K562 (cell line): Measurements from ENCODE around the gene SLC45A3. TPM values are rescaled to one million over a fixed set of nuclear protein-coding genes. Genes with fewer than 3 reads are reported as not detected.

Experiments used
- ATAC-seq: fragments of 200-7000 bp; cut with Tn5 transposase; 3 replicates; pipeline ENCODE4 v1.9.1; 2020; ENCODE audit warnings: moderate library complexity
- BruUV-seq: library from RNA; stranded (reverse); fragments of 400-500 nt; replicated peaks from 2 replicates; lab custom pipeline; 2021; lab: Mats Ljungman, UMichigan
- CTCF ChIA-PET: fragments of 300-600 bp; formaldehyde crosslinking; extraction: SDS; loops from one replicate; lab custom pipeline; 2021; ENCODE audit warnings: low intra/inter-chr PET ratio; lab: Yijun Ruan, JAX
- POLR2A ChIA-PET: fragments of 300-600, 350-650 bp; sonication (Branson Sonifier 250); formaldehyde crosslinking; extraction: SDS; loops from one replicate; lab custom pipeline; 2021; ENCODE audit warnings: antibody characterized with exemption, inconsistent platforms; lab: Yijun Ruan, JAX
- DNase-seq, 4 experiments: peaks; one replicate each; pipeline versions ENCODE4 v3.0.0 to v3.0.0-alpha.2; 2011 to 2018; ENCODE audit warnings: low spot score in 3 of 4, mixed read lengths in 3 of 4; ENCODE audit errors: extremely low read depth in 1 of 4
- FAIRE-seq: peaks from 2 replicates; lab custom pipeline; 2011; peaks lifted over from hg19 to GRCh38; lab: Jason Lieb, UNC
- H2AFZ ChIP-seq: 2 replicates; pipeline ENCODE4 v1.6.0; 2011; ENCODE audit warnings: low read depth, low read length, control low read depth, inconsistent platforms
- H3K27ac ChIP-seq: fragments of 200-600 bp; 3 replicates; pipeline ENCODE4 v1.8.0; 2011; ENCODE audit warnings: low read depth, mild to moderate bottlenecking, control low read depth, inconsistent platforms, low read length, moderate library complexity, mixed read lengths; ENCODE audit errors: extremely low read depth
- H3K27me3 ChIP-seq, 2 experiments: fragments of 300-600 bp in 1 of 2; 2 replicates in 1 of 2; 3 replicates in 1 of 2; pipeline versions ENCODE4 v1.6.0 to v1.8.0; 2011; ENCODE audit warnings: inconsistent platforms in 2 of 2, low read length in 2 of 2, mild to moderate bottlenecking in 1 of 2, mixed read lengths in 1 of 2, moderate library complexity in 1 of 2; ENCODE audit not compliant: control insufficient read depth in 2 of 2, insufficient read depth in 2 of 2
- H3K36me3 ChIP-seq: fragments of 300-600 bp; 3 replicates; pipeline ENCODE4 v1.8.0; 2011; ENCODE audit warnings: mild to moderate bottlenecking, low read length, inconsistent platforms; ENCODE audit not compliant: control insufficient read depth, insufficient read depth
- H3K4me1 ChIP-seq, 2 experiments: fragments of 200-600 bp in 1 of 2; replicated peaks in 1 of 2; 2 replicates in 1 of 2; 3 replicates in 1 of 2; pipeline versions ENCODE4 v1.5.1 to v1.8.0; 2011; ENCODE audit warnings: inconsistent platforms in 2 of 2, low read length in 2 of 2, mild to moderate bottlenecking in 1 of 2, mixed read lengths in 1 of 2, moderate library complexity in 1 of 2; ENCODE audit not compliant: control insufficient read depth in 2 of 2, insufficient read depth in 2 of 2
- H3K4me2 ChIP-seq: 2 replicates; pipeline ENCODE4 v1.6.1; 2011; ENCODE audit warnings: low read length, control low read depth, inconsistent platforms, mixed read lengths; ENCODE audit not compliant: insufficient read depth
- H3K4me3 ChIP-seq: fragments of 200-600 bp; sonication (generic), shearing (Covaris generic); 2 replicates; pipeline ENCODE4 v1.5.1; 2016; ENCODE audit warnings: control low read depth, inconsistent platforms
- H3K79me2 ChIP-seq: fragments of 200-600 bp; 3 replicates; pipeline ENCODE4 v1.8.0; 2011; ENCODE audit warnings: low read length, inconsistent platforms; ENCODE audit not compliant: control insufficient read depth, insufficient read depth
- H3K9ac ChIP-seq, 2 experiments: 2 replicates each; pipeline versions ENCODE4 v1.6.0 to v1.6.1; 2011; ENCODE audit warnings: low read depth in 2 of 2, low read length in 2 of 2, control low read depth in 1 of 2, inconsistent platforms in 1 of 2, mild to moderate bottlenecking in 1 of 2, mixed read lengths in 1 of 2; ENCODE audit not compliant: insufficient read depth in 1 of 2
- H3K9me1 ChIP-seq: one replicate; pipeline ENCODE4 v1.6.0; 2011; ENCODE audit warnings: inconsistent platforms, mild to moderate bottlenecking, low read length, moderate library complexity; ENCODE audit not compliant: control insufficient read depth, insufficient read depth
- H3K9me3 ChIP-seq: replicated peaks from 2 replicates; pipeline ENCODE4 v1.5.1; 2011; ENCODE audit warnings: low read depth, low read length, inconsistent platforms; ENCODE audit not compliant: control insufficient read depth, insufficient read depth
- H4K20me1 ChIP-seq: replicated peaks from 2 replicates; pipeline ENCODE4 v1.6.1; 2011; ENCODE audit warnings: low read length, inconsistent platforms, mixed read lengths; ENCODE audit not compliant: control insufficient read depth, insufficient read depth
- AFF4 ChIP-seq: sonication (generic); formaldehyde crosslinking; IDR thresholded peaks from 2 replicates; pipeline ENCODE4 v1.8.0; 2023; ENCODE audit warnings: mild to moderate bottlenecking, missing genetic modification reagents
- CREB1 ChIP-seq, 2 experiments: sonication (generic) in 1 of 2; formaldehyde crosslinking in 1 of 2; IDR thresholded peaks; 2 replicates each; pipeline versions ENCODE4 v1.6.1 to v1.8.0; 2012 to 2022; ENCODE audit warnings: inconsistent platforms in 1 of 2, mild to moderate bottlenecking in 1 of 2, missing genetic modification reagents in 1 of 2, moderate library complexity in 1 of 2
- CSDE1 ChIP-seq, 2 experiments: fragments of 450-650 bp; IDR thresholded peaks; 2 replicates each; pipeline ENCODE4 v1.6.1; 2016; ENCODE audit warnings: mild to moderate bottlenecking in 1 of 2
- KLF10 ChIP-seq: fragments of 250-450 bp; sonication (Bioruptor Pico); IDR thresholded peaks from 2 replicates; pipeline ENCODE4 v1.6.1; 2021; ENCODE audit warnings: matching md5 sums
- NR3C1 ChIP-seq: sonication (generic); formaldehyde crosslinking; IDR thresholded peaks from 2 replicates; pipeline ENCODE4 v1.8.1; 2022; ENCODE audit warnings: missing genetic modification reagents
- POLR2AphosphoS5 ChIP-seq: IDR thresholded peaks from 2 replicates; pipeline ENCODE4 v1.6.1; 2011; ENCODE audit warnings: mild to moderate bottlenecking, low read depth, low read length, moderate library complexity; ENCODE audit not compliant: control insufficient read depth, insufficient read depth
- ZNF551 ChIP-seq: fragments of 250-450 bp; sonication (Bioruptor Pico); IDR thresholded peaks from 2 replicates; pipeline ENCODE4 v1.5.0; 2021; ENCODE audit warnings: mild to moderate bottlenecking, moderate library complexity
- ZNF696 ChIP-seq: fragments of 250-450 bp; sonication (Bioruptor Pico); conservative IDR thresholded peaks from 2 replicates; pipeline ENCODE4 v1.4.0; 2020; ENCODE audit warnings: mild to moderate bottlenecking, moderate library complexity
- WGBS: fragments of 100-300 bp; shearing (Covaris generic); methylation state at CpG from one replicate; pipeline ENCODE4 v1.1.6; 2016; ENCODE audit warnings: low coverage, mixed read lengths; ENCODE audit not compliant: insufficient coverage; ENCODE audit errors: missing lambda C conversion rate; 5-methylcytosine and 5-hydroxymethylcytosine counted together
- in situ Hi-C: fragments of 300-500 bp; cut with MboI; formaldehyde crosslinking; loops from 4 replicates; pipeline ENCODE4 v1.15.0; 2018; ENCODE audit warnings: inconsistent platforms, mixed read lengths
- intact Hi-C: fragments of 100-400 bp; cut with micrococcal nuclease; formaldehyde crosslinking; loops from 2 replicates; pipeline ENCODE4 v1.14.2; 2022
- polyA plus RNA-seq, 8 experiments: library from polyadenylated mRNA; depleted of rRNA in 4 of 8; stranded (reverse) in 5 of 8; unstranded in 3 of 8; fragments of >200 nt; fragmentation: Nextera tagmentation in 2 of 8; fragmentation: Illumina TruSeq in 1 of 8; extraction: Ambion mirVana in 2 of 8; extraction: Trizol in 1 of 8; gene quantifications; 2 replicates each; pipeline versions ENCODE4 v1.2.1 to v1.2.3, GENCODE V29; 2011 to 2014; ENCODE audit warnings: inconsistent platforms in 1 of 8, missing spikeins in 1 of 8
- total RNA-seq, 7 experiments: library from RNA; depleted of rRNA in 6 of 7; stranded (reverse); fragments of >200 nt in 6 of 7; fragmentation: Illumina TruSeq in 2 of 7; extraction: Trizol in 2 of 7; gene quantifications; 2 replicates each; pipeline versions ENCODE4 v1.2.1 to v1.2.3, GENCODE V29; 2011 to 2021; ENCODE audit warnings: low replicate concordance in 1 of 7
- TF ChIP-seq, protein P1 (sequence below): IDR thresholded peaks from 2 replicates; pipeline ENCODE4 v1.6.1; 2011; ENCODE audit warnings: borderline replicate concordance, low read depth, mild to moderate bottlenecking, moderate library complexity, low read length; ENCODE audit not compliant: insufficient read depth, poor library complexity, severe bottlenecking

The SLC45A3 gene
- total and polyA plus RNA-seq, 9 of the 15 experiments (the other 6 are each of a cell fraction or from before 2014, with no cell fraction given), result 0.06 to 3.3 (median 1.3) TPM

- Histone ChIP-seq H3K27me3 (no peaks in the 10 kb centered on the region), H3K36me3 (peaks cover 26% of the 10 kb centered on the region; the same call in 2 of the 3 replicates), H3K27ac (peak overlapping the region; percentile 93), H3K4me1 (peaks cover 11 to 15% of the 10 kb centered on the region in 2 experiments), H3K4me2 (peak overlapping the region; percentile 89), H2AFZ (peak overlapping the region; percentile 84), H3K79me2 (peaks cover 59% of the 10 kb centered on the region), H3K9me1 (no peaks in the 10 kb centered on the region)
- ChIA-PET POLR2A (interaction anchor here (0.8 to 2.9 kb wide), 6 partner anchors 8 to 56 kb away, joined by 4 to 22 read pairs (median 6); no protein-coding TSS in a partner anchor), CTCF (interaction anchor here (3.6 kb wide), 1 partner anchor 40 kb away, joined by 44 read pairs; no protein-coding TSS in a partner anchor)
- ATAC-seq, result no peak
- 3% methylated on average over 3 of the region's 3 CpGs for WGBS
- no peak for TF ChIP-seq CREB1 (IDR thresholded peaks at IDR 0.05)
- no peak for TF ChIP-seq CREB1 (CRISPR knock-in tag; IDR thresholded peaks at IDR 0.05)
- 0 out of 2 replicates have a peak, but pooled peaks have one; percentile 41 for TF ChIP-seq ZNF696 (CRISPR knock-in tag)
- TF ChIP-seq POLR2AphosphoS5, result no peak
- TF ChIP-seq NR3C1 (CRISPR knock-in tag), result 0 out of 2 replicates have a peak, but pooled peaks have one; percentile 13
- no peak for TF ChIP-seq ZNF551 (CRISPR knock-in tag)
- TF ChIP-seq KLF10 (CRISPR knock-in tag), result no peak
- 0 out of 4 replicates have a peak, but pooled peaks of 1 of the 2 experiments have one; percentile 25 for TF ChIP-seq CSDE1 (IDR thresholded peaks at IDR 0.05)
- TF ChIP-seq, protein P1, sequence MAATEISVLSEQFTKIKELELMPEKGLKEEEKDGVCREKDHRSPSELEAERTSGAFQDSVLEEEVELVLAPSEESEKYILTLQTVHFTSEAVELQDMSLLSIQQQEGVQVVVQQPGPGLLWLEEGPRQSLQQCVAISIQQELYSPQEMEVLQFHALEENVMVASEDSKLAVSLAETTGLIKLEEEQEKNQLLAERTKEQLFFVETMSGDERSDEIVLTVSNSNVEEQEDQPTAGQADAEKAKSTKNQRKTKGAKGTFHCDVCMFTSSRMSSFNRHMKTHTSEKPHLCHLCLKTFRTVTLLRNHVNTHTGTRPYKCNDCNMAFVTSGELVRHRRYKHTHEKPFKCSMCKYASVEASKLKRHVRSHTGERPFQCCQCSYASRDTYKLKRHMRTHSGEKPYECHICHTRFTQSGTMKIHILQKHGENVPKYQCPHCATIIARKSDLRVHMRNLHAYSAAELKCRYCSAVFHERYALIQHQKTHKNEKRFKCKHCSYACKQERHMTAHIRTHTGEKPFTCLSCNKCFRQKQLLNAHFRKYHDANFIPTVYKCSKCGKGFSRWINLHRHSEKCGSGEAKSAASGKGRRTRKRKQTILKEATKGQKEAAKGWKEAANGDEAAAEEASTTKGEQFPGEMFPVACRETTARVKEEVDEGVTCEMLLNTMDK, result no peak
- TF ChIP-seq AFF4 (CRISPR knock-in tag), result peak; percentile 25; the same call in 1 of the 2 replicates
- TF ChIP-seq, all 486 proteins: peak for 4
- no peak for FAIRE-seq
- intact Hi-C loops (no loop called here), in situ Hi-C loops (no loop called here)
- Histone ChIP-seq H3K4me3 (peak overlapping the region; percentile 62), H3K9me3 (no peaks in the 10 kb centered on the region), H4K20me1 (no peaks in the 10 kb centered on the region), H3K9ac (peak overlapping the region; percentile 84 to 96)
- DNase-seq, result peak in 1 of 4 experiments; percentile 16
- no TSS peak for BruUV-seq
Measured at GRCh38 chr1:205630651-205631009, 49.7 kb downstream of the SLC45A3 start.
